Psoas muscle (tissue), 8 donors: ENCODE results near the gene CLDN18. TPM values are rescaled to one million over a fixed set of nuclear protein-coding genes. Genes with fewer than 3 reads are reported as not detected.

Source experiments
- ATAC-seq, 4 donors: fragments of 200-7000 bp; cut with Tn5 transposase; one replicate each; pipeline ENCODE4 v1.9.1; 2020; ENCODE audit warnings: moderate library complexity in 3 of 4, mild to moderate bottlenecking in 2 of 4
- DNase-seq, 2 donors: peaks; one replicate each; pipeline ENCODE4 v3.0.0-alpha.2; 2020
- H3K27ac ChIP-seq: fragments of 200-600 bp; one replicate; pipeline ENCODE4 v1.8.0; 2022
- H3K27me3 ChIP-seq, 3 donors: fragments of 200-600 bp in 1 of 3; one replicate each; pipeline versions ENCODE4 v1.6.1 to v1.8.0; 2013 to 2022; ENCODE audit warnings: low read length in 2 of 3, mild to moderate bottlenecking in 2 of 3, moderate library complexity in 1 of 3; ENCODE audit not compliant: insufficient read depth in 3 of 3
- H3K36me3 ChIP-seq, 2 donors: fragments of 200-600 bp in 1 of 2; one replicate each; pipeline versions ENCODE4 v1.6.1 to v1.8.0; 2013 to 2022; ENCODE audit warnings: low read depth in 1 of 2, mild to moderate bottlenecking in 1 of 2, moderate library complexity in 1 of 2; ENCODE audit not compliant: insufficient read depth in 1 of 2
- H3K4me1 ChIP-seq: fragments of 200-600 bp; one replicate; pipeline ENCODE4 v1.8.0; 2022
- H3K4me3 ChIP-seq: fragments of 200-600 bp; one replicate; pipeline ENCODE4 v1.8.0; 2022; ENCODE audit warnings: mild to moderate bottlenecking
- H3K9me3 ChIP-seq: fragments of 200-600 bp; one replicate; pipeline ENCODE4 v1.8.0; 2022
- WGBS, 3 donors: extraction: QIAGEN DNeasy Blood & Tissue Kit; methylation state at CpG; one replicate each; pipeline versions ENCODE4 v1.1.6 to v1.1.7; 2013; 5-methylcytosine and 5-hydroxymethylcytosine counted together
- intact Hi-C, 2 donors: fragments of 100-400 bp; cut with DNase I; formaldehyde crosslinking; loops; one replicate each; pipeline versions ENCODE4 v1.11.0 to v1.14.2; 2022
- polyA plus RNA-seq, 3 donors: library from polyadenylated mRNA; stranded (reverse); fragments of 200-250 nt; gene quantifications; one replicate each; pipeline ENCODE4 v1.2.3, GENCODE V29; 2013
- total RNA-seq, 4 donors: library from RNA; stranded (reverse); fragmentation: NEBNext Ultra II Directional in 2 of 4; extraction: Animal tissue kit (Norgen Biotek cat#: 25700) in 2 of 4; gene quantifications; one replicate each; pipeline versions ENCODE4 v1.2.1 to v1.2.4, GENCODE V29; 2021 to 2023
- TF ChIP-seq, protein P1 (sequence below): fragments of 200-600 bp; IDR thresholded peaks from one replicate; pipeline ENCODE4 v1.8.0; 2022; ENCODE audit warnings: antibody characterized with exemption
- donor health status: healthy with polysubstance abuse.
- donor health status: DM: no; HTN: no; CAD: no; lungs with moderate emphysema.
- donor health status: Bipolar disorder and iron deficiency.
- donor health status: healthy.
- donor health status: DM: yes; HTN: yes; CAD: no.
- donor health status: DM: no; HTN: no; CAD: no.
- donor health status: DM: no; HTN: no; CAD: no.
- donor health status: DM: yes; HTN: yes; CAD: no.

The CLDN18 gene
- total and polyA plus RNA-seq, 7 donors = 0.03 TPM; not detected in 6

DNA sequence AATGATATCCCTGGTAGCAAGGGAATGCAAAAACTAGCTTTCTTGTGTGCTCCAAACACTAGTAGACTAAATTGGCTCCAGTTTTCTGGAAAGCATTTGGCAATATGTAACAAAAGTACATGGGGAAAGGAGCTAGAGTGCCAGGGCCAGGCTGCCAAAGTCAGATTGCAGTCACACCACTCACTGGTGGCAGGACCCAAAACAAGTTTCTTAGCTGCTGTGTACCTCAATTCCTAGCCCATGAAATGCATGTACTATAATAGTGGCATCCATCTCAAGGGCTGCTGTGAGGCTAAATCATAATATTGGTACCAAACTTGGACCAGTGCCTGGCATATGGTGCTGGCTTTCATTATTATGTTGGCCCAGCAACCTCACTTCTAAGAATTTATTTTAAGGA, 49.3 kb downstream of the CLDN18 start:
- ATAC-seq = peak in 1 of 4 donors; percentile 54
- intact Hi-C loops = no loop called here
- no peak overlapping the region for H3K27ac ChIP-seq
- H3K4me1 ChIP-seq = no peaks in the 10 kb centered on the region
- DNase-seq = no peak
- H3K4me3 ChIP-seq = no peak overlapping the region
- no peaks in the 10 kb centered on the region for H3K9me3 ChIP-seq
- TF ChIP-seq, protein P1, sequence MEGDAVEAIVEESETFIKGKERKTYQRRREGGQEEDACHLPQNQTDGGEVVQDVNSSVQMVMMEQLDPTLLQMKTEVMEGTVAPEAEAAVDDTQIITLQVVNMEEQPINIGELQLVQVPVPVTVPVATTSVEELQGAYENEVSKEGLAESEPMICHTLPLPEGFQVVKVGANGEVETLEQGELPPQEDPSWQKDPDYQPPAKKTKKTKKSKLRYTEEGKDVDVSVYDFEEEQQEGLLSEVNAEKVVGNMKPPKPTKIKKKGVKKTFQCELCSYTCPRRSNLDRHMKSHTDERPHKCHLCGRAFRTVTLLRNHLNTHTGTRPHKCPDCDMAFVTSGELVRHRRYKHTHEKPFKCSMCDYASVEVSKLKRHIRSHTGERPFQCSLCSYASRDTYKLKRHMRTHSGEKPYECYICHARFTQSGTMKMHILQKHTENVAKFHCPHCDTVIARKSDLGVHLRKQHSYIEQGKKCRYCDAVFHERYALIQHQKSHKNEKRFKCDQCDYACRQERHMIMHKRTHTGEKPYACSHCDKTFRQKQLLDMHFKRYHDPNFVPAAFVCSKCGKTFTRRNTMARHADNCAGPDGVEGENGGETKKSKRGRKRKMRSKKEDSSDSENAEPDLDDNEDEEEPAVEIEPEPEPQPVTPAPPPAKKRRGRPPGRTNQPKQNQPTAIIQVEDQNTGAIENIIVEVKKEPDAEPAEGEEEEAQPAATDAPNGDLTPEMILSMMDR = no peak
- H3K36me3 ChIP-seq = peaks cover 0 to 6% of the 10 kb centered on the region in 2 donors
- H3K27me3 ChIP-seq = no peaks in the 10 kb centered on the region

DNA sequence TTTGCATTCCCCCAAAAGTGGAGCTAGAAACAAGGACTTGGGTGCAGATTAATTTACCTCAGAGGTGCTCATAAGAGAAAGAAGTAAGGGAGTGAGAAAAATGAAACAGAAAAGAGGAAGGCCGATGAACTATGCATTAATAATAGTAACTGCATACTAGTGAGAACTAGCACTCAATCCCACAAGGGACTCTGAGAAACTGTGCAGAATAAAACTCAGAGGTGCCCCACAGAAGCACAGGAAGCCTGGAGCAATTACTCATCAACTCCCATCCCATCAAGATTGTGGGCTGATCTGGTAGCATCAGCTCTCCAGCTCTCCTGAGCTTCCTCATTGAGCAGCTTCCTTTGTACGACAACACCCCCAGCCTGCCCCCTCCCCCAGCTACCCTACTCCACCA, 50.8 kb downstream of the CLDN18 start:
- H3K9me3 ChIP-seq = no peaks in the 10 kb centered on the region
- H3K4me3 ChIP-seq = no peak overlapping the region
- H3K4me1 ChIP-seq = no peaks in the 10 kb centered on the region
- 42 to 97% (median 45%) methylated on average over 2 of the region's 2 CpGs for WGBS, 3 donors
- peaks cover 0 to 21% of the 10 kb centered on the region in 2 donors for H3K36me3 ChIP-seq
- TF ChIP-seq, protein P1 = no peak
- ATAC-seq (no peak), DNase-seq (no peak)
- H3K27ac ChIP-seq = no peak overlapping the region
- intact Hi-C loops = loop anchor here in 1 of 2 donors (10.0 kb wide), 1 partner anchor 364 kb away; no protein-coding TSS in a partner anchor
- no peaks in the 10 kb centered on the region for H3K27me3 ChIP-seq

- peaks cover 0 to 31% of the 10 kb centered on the region in 2 donors for H3K36me3 ChIP-seq
- TF ChIP-seq, protein P1 = no peak
- no peak overlapping the region for H3K4me3 ChIP-seq
- no peaks in the 10 kb centered on the region for H3K27me3 ChIP-seq
- no peak overlapping the region for H3K27ac ChIP-seq
- H3K4me1 ChIP-seq = no peaks in the 10 kb centered on the region
- no peak for DNase-seq
- no peak for ATAC-seq
- no peaks in the 10 kb centered on the region for H3K9me3 ChIP-seq
- intact Hi-C loops = loop anchor here in 1 of 2 donors (10.0 kb wide), 1 partner anchor 363 kb away; no protein-coding TSS in a partner anchor
- WGBS, 3 donors = 87 to 89% (median 88%) methylated on average over 2 of the region's 2 CpGs
Measured at GRCh38 chr3:138062037-138062436, 52.1 kb downstream of the CLDN18 start.

- TF ChIP-seq, protein P1 = no peak
- WGBS, 3 donors = 31 to 61% (median 53%) methylated on average over 1 of the region's 1 CpG
- ATAC-seq (no peak), DNase-seq (no peak)
- H3K36me3 ChIP-seq = peaks cover 0 to 36% of the 10 kb centered on the region in 2 donors
- intact Hi-C loops = loop anchor here in 1 of 2 donors (10.0 kb wide), 1 partner anchor 362 kb away; no protein-coding TSS in a partner anchor
- no peaks in the 10 kb centered on the region for H3K9me3 ChIP-seq
- H3K27ac ChIP-seq = no peak overlapping the region
- no peak overlapping the region for H3K4me3 ChIP-seq
- H3K27me3 ChIP-seq = no peaks in the 10 kb centered on the region
- no peaks in the 10 kb centered on the region for H3K4me1 ChIP-seq
Measured at GRCh38 chr3:138062626-138063025, 52.7 kb downstream of the CLDN18 start.

- Histone ChIP-seq H3K36me3 (peaks cover 0 to 36% of the 10 kb centered on the region in 2 donors), H3K4me1 (no peaks in the 10 kb centered on the region), H3K27me3 (no peaks in the 10 kb centered on the region), H3K4me3 (no peak overlapping the region), H3K27ac (no peak overlapping the region), H3K9me3 (no peaks in the 10 kb centered on the region)
- ATAC-seq (no peak), DNase-seq (no peak)
- WGBS, 3 donors = 69 to 76% (median 69%) methylated on average over 4 of the region's 4 CpGs
- TF ChIP-seq, protein P1 = no peak
- intact Hi-C loops = loop anchor here in 1 of 2 donors (10.0 kb wide), 1 partner anchor 361 kb away; no protein-coding TSS in a partner anchor
Measured at GRCh38 chr3:138063416-138063815, 53.5 kb downstream of the CLDN18 start.
